MM.1S (cell line): ENCODE results near the gene PCDH20.
A peak's percentile ranks its signal among the peaks of the same experiment; 100 is the strongest.

Source experiments
- DNase-seq: peaks from one replicate; pipeline ENCODE4 v3.0.0-alpha.2; 2015
- H2AFZ ChIP-seq: fragments of 300-600 bp; sonication (generic); 2 replicates; pipeline ENCODE4 v1.6.0; 2016; ENCODE audit warnings: antibody characterized with exemption, low read length
- H3F3A ChIP-seq: fragments of 300-600 bp; sonication (generic); 2 replicates; pipeline ENCODE4 v1.6.1; 2016; ENCODE audit warnings: mild to moderate bottlenecking, antibody characterized with exemption, low read length, moderate library complexity, mixed read lengths; ENCODE audit not compliant: insufficient read depth
- H3K27ac ChIP-seq: fragments of 300-600 bp; sonication (generic); 2 replicates; pipeline ENCODE4 v1.5.1; 2016; ENCODE audit warnings: mild to moderate bottlenecking, low read length
- H3K27me3 ChIP-seq: fragments of 300-600 bp; sonication (generic); replicated peaks from 2 replicates; pipeline ENCODE4 v1.6.0; 2016; ENCODE audit warnings: low read length; ENCODE audit not compliant: insufficient read depth
- H3K36me3 ChIP-seq: fragments of 300-600 bp; sonication (generic); replicated peaks from 2 replicates; pipeline ENCODE4 v1.6.1; 2016; ENCODE audit warnings: mild to moderate bottlenecking, low read length, mixed read lengths; ENCODE audit not compliant: insufficient read depth
- H3K4me1 ChIP-seq: fragments of 300-600 bp; sonication (generic); 2 replicates; pipeline ENCODE4 v1.6.1; 2016; ENCODE audit warnings: low read length, mixed read lengths
- H3K4me2 ChIP-seq: fragments of 300-600 bp; sonication (generic); 2 replicates; pipeline ENCODE4 v1.6.0; 2016; ENCODE audit warnings: low read depth, low read length
- H3K4me3 ChIP-seq: fragments of 300-600 bp; sonication (generic); 2 replicates; pipeline ENCODE4 v1.5.1; 2016; ENCODE audit warnings: low read length, mixed read lengths
- H3K79me2 ChIP-seq: fragments of 300-600 bp; sonication (generic); 2 replicates; pipeline ENCODE4 v1.6.1; 2016; ENCODE audit warnings: mixed run types, low read length, mixed read lengths
- H3K9ac ChIP-seq: fragments of 300-600 bp; sonication (generic); 2 replicates; pipeline ENCODE4 v1.6.1; 2016; ENCODE audit warnings: low read length, mixed read lengths
- H3K9me2 ChIP-seq: fragments of 300-600 bp; sonication (generic); replicated peaks from 2 replicates; pipeline ENCODE4 v1.6.1; 2016; ENCODE audit warnings: mild to moderate bottlenecking, low read length, mixed read lengths; ENCODE audit not compliant: insufficient read depth
- H3K9me3 ChIP-seq: fragments of 300-600 bp; sonication (generic); replicated peaks from 2 replicates; pipeline ENCODE4 v1.6.1; 2016; ENCODE audit warnings: mild to moderate bottlenecking, low read length, mixed read lengths; ENCODE audit not compliant: insufficient read depth
- H4K20me1 ChIP-seq: fragments of 300-600 bp; sonication (generic); 2 replicates; pipeline ENCODE4 v1.6.1; 2016; ENCODE audit warnings: mild to moderate bottlenecking, low read length, moderate library complexity, mixed read lengths; ENCODE audit not compliant: insufficient read depth
- CTCF ChIP-seq: fragments of 300-600 bp; sonication (generic); IDR thresholded peaks from 2 replicates; pipeline ENCODE4 v1.5.1; 2016; ENCODE audit warnings: antibody characterized with exemption, low read length, mixed read lengths
- EZH2 ChIP-seq: fragments of 300-600 bp; sonication (generic); optimal IDR thresholded peaks from 2 replicates; pipeline ENCODE3; 2017; ENCODE audit warnings: low read depth, mild to moderate bottlenecking, antibody characterized with exemption, low read length, mixed read lengths
- EZH2phosphoT487 ChIP-seq: fragments of 300-600 bp; sonication (generic); IDR thresholded peaks from 2 replicates; pipeline ENCODE4 v1.6.1; 2018; ENCODE audit warnings: antibody characterized with exemption, low read length

The PCDH20 gene

GRCh38 chr13:61415058-61415721, 459 bp downstream of the PCDH20 start:
- no peaks in the 10 kb centered on the region for H3K4me1 ChIP-seq
- no peaks in the 10 kb centered on the region for H3K9me2 ChIP-seq
- no peaks in the 10 kb centered on the region for H3K27me3 ChIP-seq
- H3K9me3 ChIP-seq = no peaks in the 10 kb centered on the region
- peak overlapping the region; percentile 31; the same call in 1 of the 2 replicates for H3K4me3 ChIP-seq
- H3K36me3 ChIP-seq = no peaks in the 10 kb centered on the region
- no peaks in the 10 kb centered on the region for H3K79me2 ChIP-seq
- TF ChIP-seq EZH2 (no peak), CTCF (no peak), EZH2phosphoT487 (no peak)
- no peaks in the 10 kb centered on the region for H4K20me1 ChIP-seq
- peak overlapping the region; percentile 56; the same call in 1 of the 2 replicates for H2AFZ ChIP-seq
- H3F3A ChIP-seq = no peaks in the 10 kb centered on the region
- no peak overlapping the region for H3K27ac ChIP-seq
- H3K9ac ChIP-seq = no peak overlapping the region
- H3K4me2 ChIP-seq = peak overlapping the region; percentile 47; the same call in 1 of the 2 replicates
- no peak for DNase-seq

- TF ChIP-seq EZH2 (no peak), CTCF (no peak)
- no peak for DNase-seq
- peak overlapping the region; percentile 47; the same call in 1 of the 2 replicates for H3K4me2 ChIP-seq
These were observed 977 bp downstream of the PCDH20 start for GRCh38 chr13:61414686-61415057.

GRCh38 chr13:61413572-61414535, 1.8 kb downstream of the PCDH20 start:
- H3K27me3 ChIP-seq = no peaks in the 10 kb centered on the region
- H3K9me3 ChIP-seq = no peaks in the 10 kb centered on the region
- no peaks in the 10 kb centered on the region for H4K20me1 ChIP-seq
- no peaks in the 10 kb centered on the region for H3K79me2 ChIP-seq
- DNase-seq = no peak
- H3K4me2 ChIP-seq = peak overlapping the region; percentile 47; the same call in 1 of the 2 replicates
- no peak overlapping the region for H2AFZ ChIP-seq
- H3K4me3 ChIP-seq = no peak overlapping the region
- H3K9me2 ChIP-seq = no peaks in the 10 kb centered on the region
- H3K9ac ChIP-seq = no peak overlapping the region
- no peaks in the 10 kb centered on the region for H3K4me1 ChIP-seq
- no peak overlapping the region for H3K27ac ChIP-seq
- no peaks in the 10 kb centered on the region for H3F3A ChIP-seq
- H3K36me3 ChIP-seq = no peaks in the 10 kb centered on the region
- TF ChIP-seq CTCF (no peak), EZH2 (no peak), EZH2phosphoT487 (no peak)

More at GRCh38 chr13:61414686-61415057, 977 bp downstream of the PCDH20 start:
- no peaks in the 10 kb centered on the region for H3K9me2 ChIP-seq
- H3K4me3 ChIP-seq = peak overlapping the region; percentile 31; the same call in 1 of the 2 replicates
- no peaks in the 10 kb centered on the region for H3K36me3 ChIP-seq
- H4K20me1 ChIP-seq = no peaks in the 10 kb centered on the region
- H3K27me3 ChIP-seq = no peaks in the 10 kb centered on the region
- no peak overlapping the region for H3K9ac ChIP-seq
- no peak overlapping the region for H3K27ac ChIP-seq
- H3K4me1 ChIP-seq = no peaks in the 10 kb centered on the region
- peak overlapping the region; percentile 56 for H2AFZ ChIP-seq
- H3K9me3 ChIP-seq = no peaks in the 10 kb centered on the region
- H3F3A ChIP-seq = no peaks in the 10 kb centered on the region
- no peaks in the 10 kb centered on the region for H3K79me2 ChIP-seq
